Measurements from ENCODE around the gene LYSMD1. TPM values are rescaled to one million over a fixed set of nuclear protein-coding genes. Genes with fewer than 3 reads are reported as not detected.

The LYSMD1 gene
- total RNA-seq, 1 donor from 2014 or later = 9.9 TPM

- no peak overlapping the region for H3K9ac ChIP-seq (ENCODE audit: low read length)
- Mint-ChIP-seq H3K27me3 (ENCODE audit: low read depth, unreplicated experiment) (no peaks in the 10 kb centered on the region), H3K9me3 (ENCODE audit: unreplicated experiment) (no peaks in the 10 kb centered on the region), H3K36me3 (ENCODE audit: low read depth, unreplicated experiment) (peaks cover 27% of the 10 kb centered on the region), H3K4me3 (ENCODE audit: unreplicated experiment) (no peak overlapping the region), H3K4me1 (ENCODE audit: low read depth, unreplicated experiment) (no peaks in the 10 kb centered on the region), H3K27ac (ENCODE audit: unreplicated experiment) (no peak overlapping the region)
- no peaks in the 10 kb centered on the region for H3K27me3 ChIP-seq (ENCODE audit: insufficient read depth, low read length)
- no peaks in the 10 kb centered on the region for H3K79me2 ChIP-seq (ENCODE audit: insufficient read depth, low read length)
- peaks cover 14% of the 10 kb centered on the region for H3K36me3 ChIP-seq (ENCODE audit: insufficient read depth, low read length)
- H3K4me1 ChIP-seq (ENCODE audit: insufficient read depth, low read length) = no peaks in the 10 kb centered on the region
- FAIRE-seq = no peak
- no peak overlapping the region for H2AFZ ChIP-seq (ENCODE audit: low read depth, low read length)
- no peak overlapping the region for H3K4me3 ChIP-seq (ENCODE audit: insufficient read depth, low read depth, low read length)
- H4K20me1 ChIP-seq (ENCODE audit: insufficient read depth, low read length) = no peaks in the 10 kb centered on the region
- no peak for TF ChIP-seq CTCF (IDR thresholded peaks at IDR 0.05; ENCODE audit: insufficient read depth, low read depth, low read length)
- TF ChIP-seq EZH2 (IDR thresholded peaks at IDR 0.05; ENCODE audit: insufficient read depth, low read length) = no peak
- H3K9me3 ChIP-seq (ENCODE audit: insufficient read depth, low read depth, low read length) = no peaks in the 10 kb centered on the region
- DNase-seq (ENCODE audit: low read depth) = no peak
- no peak overlapping the region for H3K4me2 ChIP-seq (ENCODE audit: low read length)
- H3K27ac ChIP-seq (ENCODE audit: low read depth, low read length) = no peak overlapping the region
Observed at GRCh38 chr1:151175041-151175741, 9.5 kb upstream of the LYSMD1 start.

- H3K27ac ChIP-seq (ENCODE audit: low read depth, low read length) = no peak overlapping the region
- H3K27me3 Mint-ChIP-seq (ENCODE audit: low read depth, unreplicated experiment) = no peaks in the 10 kb centered on the region
- H3K27ac Mint-ChIP-seq (ENCODE audit: unreplicated experiment) = peak overlapping the region; percentile 22
- H3K9me3 ChIP-seq (ENCODE audit: insufficient read depth, low read depth, low read length) = no peaks in the 10 kb centered on the region
- H3K36me3 Mint-ChIP-seq (ENCODE audit: low read depth, unreplicated experiment) = peaks cover 23% of the 10 kb centered on the region
- DNase-seq (ENCODE audit: low read depth) (no peak), FAIRE-seq (no peak)
- H3K4me1 ChIP-seq (ENCODE audit: insufficient read depth, low read length) = peaks cover 7% of the 10 kb centered on the region
- no peak overlapping the region for H3K9ac ChIP-seq (ENCODE audit: low read length)
- peaks cover 6% of the 10 kb centered on the region for H4K20me1 ChIP-seq (ENCODE audit: insufficient read depth, low read length)
- H3K4me2 ChIP-seq (ENCODE audit: low read length) = no peak overlapping the region
- peaks cover 6% of the 10 kb centered on the region for H3K4me1 Mint-ChIP-seq (ENCODE audit: low read depth, unreplicated experiment)
- H3K36me3 ChIP-seq (ENCODE audit: insufficient read depth, low read length) = peaks cover 7% of the 10 kb centered on the region
- H3K4me3 Mint-ChIP-seq (ENCODE audit: unreplicated experiment) = peak overlapping the region; percentile 2
- no peak overlapping the region for H3K4me3 ChIP-seq (ENCODE audit: insufficient read depth, low read depth, low read length)
- H3K27me3 ChIP-seq (ENCODE audit: insufficient read depth, low read length) = no peaks in the 10 kb centered on the region
- no peak overlapping the region for H2AFZ ChIP-seq (ENCODE audit: low read depth, low read length)
- H3K79me2 ChIP-seq (ENCODE audit: insufficient read depth, low read length) = peaks cover 20% of the 10 kb centered on the region
- TF ChIP-seq CTCF (IDR thresholded peaks at IDR 0.05; ENCODE audit: insufficient read depth, low read depth, low read length) (no peak), EZH2 (IDR thresholded peaks at IDR 0.05; ENCODE audit: insufficient read depth, low read length) (no peak)
- no peaks in the 10 kb centered on the region for H3K9me3 Mint-ChIP-seq (ENCODE audit: unreplicated experiment)
Observed at GRCh38 chr1:151171190-151171589, 5.5 kb upstream of the LYSMD1 start.

- Mint-ChIP-seq H3K4me3 (ENCODE audit: unreplicated experiment) (peak overlapping the region; percentile 96), H3K9me3 (ENCODE audit: unreplicated experiment) (no peaks in the 10 kb centered on the region), H3K4me1 (ENCODE audit: low read depth, unreplicated experiment) (peaks cover 11% of the 10 kb centered on the region), H3K36me3 (ENCODE audit: low read depth, unreplicated experiment) (peaks cover 18% of the 10 kb centered on the region), H3K27me3 (ENCODE audit: low read depth, unreplicated experiment) (no peaks in the 10 kb centered on the region), H3K27ac (ENCODE audit: unreplicated experiment) (peak overlapping the region; percentile 94)
- DNase-seq (ENCODE audit: low read depth) = no peak
- H3K9me3 ChIP-seq (ENCODE audit: insufficient read depth, low read depth, low read length) = no peaks in the 10 kb centered on the region
- no peaks in the 10 kb centered on the region for H3K36me3 ChIP-seq (ENCODE audit: insufficient read depth, low read length)
- H3K27ac ChIP-seq (ENCODE audit: low read depth, low read length) = peak overlapping the region; percentile 91
- H3K4me1 ChIP-seq (ENCODE audit: insufficient read depth, low read length) = peaks cover 15% of the 10 kb centered on the region
- peak overlapping the region; percentile 95 for H3K4me2 ChIP-seq (ENCODE audit: low read length)
- peak overlapping the region; percentile 99 for H3K4me3 ChIP-seq (ENCODE audit: insufficient read depth, low read depth, low read length)
- no peak for FAIRE-seq
- peak overlapping the region; percentile 98 for H3K9ac ChIP-seq (ENCODE audit: low read length)
- TF ChIP-seq EZH2 (IDR thresholded peaks at IDR 0.05; ENCODE audit: insufficient read depth, low read length) (no peak), CTCF (IDR thresholded peaks at IDR 0.05; ENCODE audit: insufficient read depth, low read depth, low read length) (no peak)
- no peak overlapping the region for H2AFZ ChIP-seq (ENCODE audit: low read depth, low read length)
- H3K27me3 ChIP-seq (ENCODE audit: insufficient read depth, low read length) = no peaks in the 10 kb centered on the region
- H3K79me2 ChIP-seq (ENCODE audit: insufficient read depth, low read length) = peaks cover 41% of the 10 kb centered on the region
- peaks cover 6% of the 10 kb centered on the region for H4K20me1 ChIP-seq (ENCODE audit: insufficient read depth, low read length)
Observed at GRCh38 chr1:151167116-151167515, 1.4 kb upstream of the LYSMD1 start.
